Measurements from ENCODE around the gene PHF10.
"Not testable (repeated sequence)": the region's sequence is repeated elsewhere in the genome, so short reads cannot be mapped to it uniquely, and the experiment has no call there.

PHF10 gene

GRCh38 chr6:169701954-169702839 is 22.1 kb downstream of the PHF10 start, which contains the start of the genes C6orf120 and WDR27:
C6orf120 (plus strand) TSS chr6:169702126; CDS start chr6:169702460, 334 bp downstream.
WDR27 (minus strand) TSS chr6:169702029; CDS start chr6:169689005, 13,024 bp downstream.
- Histone ChIP-seq H3K4me3 (ENCODE audit: low read length in 2 of 2) (peak within 1 kb of the TSS; percentile 86 to 93), H3K27ac (ENCODE audit: low read depth in 2 of 2, low read length in 2 of 2) (peak within 1 kb of the TSS; percentile 96 to 97), H3K9ac (ENCODE audit: low read depth in 1 of 2, low read length in 2 of 2) (peak within 1 kb of the TSS; percentile 88 to 95), H3K36me3 (ENCODE audit: control insufficient read depth in 2 of 2, insufficient read depth in 2 of 2, low read length in 2 of 2) (peaks cover 2 to 7% of the 10 kb centered on the region in 2 donors), H3K9me3 (ENCODE audit: control insufficient read depth in 2 of 2, low read length in 2 of 2) (no peaks in the 10 kb centered on the region), H3K27me3 (ENCODE audit: control insufficient read depth in 2 of 2, insufficient read depth in 2 of 2, low read length in 2 of 2) (no peaks in the 10 kb centered on the region), H3K4me1 (ENCODE audit: control insufficient read depth in 2 of 2, insufficient read depth in 2 of 2, low read length in 2 of 2) (peaks cover 25 to 27% of the 10 kb centered on the region in 2 donors)

DNA sequence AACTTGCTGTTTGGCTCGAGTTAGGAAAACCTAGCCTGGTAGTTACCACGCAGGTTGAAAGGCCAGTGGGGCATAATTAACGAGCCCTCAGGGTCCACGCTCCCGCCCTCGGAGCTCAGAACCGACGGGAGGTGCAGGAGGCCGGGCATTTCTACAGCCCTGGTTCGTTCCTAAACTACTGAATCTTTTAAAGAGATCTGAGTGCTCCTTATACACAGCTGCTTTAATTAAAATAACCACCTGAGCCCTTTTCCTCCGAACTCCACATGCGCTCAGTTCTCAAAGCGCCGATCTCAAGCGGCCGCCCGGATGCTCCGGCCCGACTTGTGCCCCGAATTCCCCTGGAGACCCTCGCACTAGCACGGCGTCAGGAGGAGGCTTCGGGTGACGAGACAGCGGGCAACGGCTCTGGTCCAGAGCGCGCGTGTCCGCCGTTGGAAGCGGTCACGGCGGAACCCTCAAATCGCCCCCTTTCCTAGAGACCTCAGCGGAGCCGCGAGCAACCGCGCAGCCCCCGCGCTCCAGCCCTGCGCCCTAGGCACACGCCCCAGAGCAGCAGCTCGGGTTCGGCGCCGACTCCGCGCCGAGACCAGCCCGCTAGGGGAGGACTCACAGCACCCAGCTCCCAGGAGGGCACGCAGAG is 22.9 kb downstream of the PHF10 start:
- H3K4me1 ChIP-seq (ENCODE audit: control insufficient read depth in 2 of 2, insufficient read depth in 2 of 2, low read length in 2 of 2) = peaks cover 25 to 27% of the 10 kb centered on the region in 2 donors
- H3K27ac ChIP-seq (ENCODE audit: low read depth in 2 of 2, low read length in 2 of 2) = peak overlapping the region; percentile 96 to 97
- no peaks in the 10 kb centered on the region for H3K9me3 ChIP-seq (ENCODE audit: control insufficient read depth in 2 of 2, low read length in 2 of 2)
- no peaks in the 10 kb centered on the region for H3K27me3 ChIP-seq (ENCODE audit: control insufficient read depth in 2 of 2, insufficient read depth in 2 of 2, low read length in 2 of 2)
- peak overlapping the region; percentile 88 to 95 for H3K9ac ChIP-seq (ENCODE audit: low read depth in 1 of 2, low read length in 2 of 2)
- peak overlapping the region; percentile 86 to 93 for H3K4me3 ChIP-seq (ENCODE audit: low read length in 2 of 2)
- peaks cover 2 to 7% of the 10 kb centered on the region in 2 donors for H3K36me3 ChIP-seq (ENCODE audit: control insufficient read depth in 2 of 2, insufficient read depth in 2 of 2, low read length in 2 of 2)

DNA sequence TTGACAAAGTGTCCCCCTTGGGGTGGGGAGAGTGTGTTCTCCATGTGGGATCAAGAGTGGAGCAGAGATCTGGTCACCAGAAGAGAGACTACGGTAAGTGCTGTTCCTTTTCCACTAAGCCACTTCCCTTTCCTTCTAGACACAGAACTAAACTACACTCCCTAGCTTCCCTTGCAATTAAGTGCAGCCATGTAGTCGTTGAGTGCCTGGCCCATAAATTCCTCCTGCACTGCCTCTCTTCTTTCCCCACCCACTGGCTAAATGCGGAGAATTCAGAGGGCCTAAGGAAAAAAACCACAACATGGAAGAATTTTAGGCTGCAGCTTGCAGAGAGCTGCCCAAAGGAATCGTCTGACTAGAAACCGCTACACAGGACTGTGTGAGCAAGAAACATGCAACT is 24.0 kb downstream of the PHF10 start:
- Histone ChIP-seq H3K9me3 (ENCODE audit: control insufficient read depth in 2 of 2, low read length in 2 of 2) (peaks cover 0 to 3% of the 10 kb centered on the region in 2 donors), H3K36me3 (ENCODE audit: control insufficient read depth in 2 of 2, insufficient read depth in 2 of 2, low read length in 2 of 2) (peaks cover 2 to 7% of the 10 kb centered on the region in 2 donors), H3K9ac (ENCODE audit: low read depth in 1 of 2, low read length in 2 of 2) (peak overlapping the region; percentile 11 to 26), H3K4me3 (ENCODE audit: low read length in 2 of 2) (peak overlapping the region; percentile 19 to 93), H3K27me3 (ENCODE audit: control insufficient read depth in 2 of 2, insufficient read depth in 2 of 2, low read length in 2 of 2) (no peaks in the 10 kb centered on the region), H3K27ac (ENCODE audit: low read depth in 2 of 2, low read length in 2 of 2) (peak overlapping the region in 1 of 2 donors; percentile 32), H3K4me1 (ENCODE audit: control insufficient read depth in 2 of 2, insufficient read depth in 2 of 2, low read length in 2 of 2) (peaks cover 25 to 27% of the 10 kb centered on the region in 2 donors)

GRCh38 chr6:169697115-169697514 is 27.2 kb downstream of the PHF10 start:
- not testable (repeated sequence) for H3K9ac ChIP-seq (ENCODE audit: low read depth in 1 of 2, low read length in 2 of 2); H3K4me3 ChIP-seq (ENCODE audit: low read length in 2 of 2); H3K27ac ChIP-seq (ENCODE audit: low read depth in 2 of 2, low read length in 2 of 2); H3K36me3 ChIP-seq (ENCODE audit: control insufficient read depth in 2 of 2, insufficient read depth in 2 of 2, low read length in 2 of 2); H3K9me3 ChIP-seq (ENCODE audit: control insufficient read depth in 2 of 2, low read length in 2 of 2); H3K27me3 ChIP-seq (ENCODE audit: control insufficient read depth in 2 of 2, insufficient read depth in 2 of 2, low read length in 2 of 2)
- peaks cover 9 to 13% of the 10 kb centered on the region in 2 donors for H3K4me1 ChIP-seq (ENCODE audit: control insufficient read depth in 2 of 2, insufficient read depth in 2 of 2, low read length in 2 of 2)

DNA sequence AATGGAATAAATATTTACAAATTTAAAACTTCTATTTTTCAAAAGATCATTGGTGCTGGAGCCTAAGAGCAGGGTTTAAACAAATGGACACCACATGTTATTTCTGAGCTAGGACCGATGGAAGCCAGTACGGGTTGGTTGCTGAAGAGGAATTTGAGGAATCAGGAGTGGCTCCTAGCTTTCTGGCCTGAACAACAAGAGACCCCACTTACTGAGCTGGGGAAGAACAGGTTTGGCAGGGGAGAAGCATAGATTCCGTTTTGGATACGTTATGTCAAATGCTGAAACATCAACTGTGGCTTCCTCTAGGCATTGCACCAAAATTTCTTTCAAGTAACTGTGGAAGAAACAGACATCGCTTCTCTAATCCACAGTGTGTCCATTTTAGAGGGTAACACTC is 29.2 kb downstream of the PHF10 start:
- H3K36me3 ChIP-seq (ENCODE audit: control insufficient read depth in 2 of 2, insufficient read depth in 2 of 2, low read length in 2 of 2) = peaks cover 2 to 3% of the 10 kb centered on the region in 2 donors
- no peak overlapping the region for H3K9ac ChIP-seq (ENCODE audit: low read depth in 1 of 2, low read length in 2 of 2)
- peaks cover 3% of the 10 kb centered on the region in 2 donors for H3K4me1 ChIP-seq (ENCODE audit: control insufficient read depth in 2 of 2, insufficient read depth in 2 of 2, low read length in 2 of 2)
- H3K27ac ChIP-seq (ENCODE audit: low read depth in 2 of 2, low read length in 2 of 2) = no peak overlapping the region
- H3K9me3 ChIP-seq (ENCODE audit: control insufficient read depth in 2 of 2, low read length in 2 of 2) = peaks cover 0 to 3% of the 10 kb centered on the region in 2 donors
- no peaks in the 10 kb centered on the region for H3K27me3 ChIP-seq (ENCODE audit: control insufficient read depth in 2 of 2, insufficient read depth in 2 of 2, low read length in 2 of 2)
- no peak overlapping the region for H3K4me3 ChIP-seq (ENCODE audit: low read length in 2 of 2)

- H3K9ac ChIP-seq (ENCODE audit: low read depth in 1 of 2, low read length in 2 of 2) = no peak overlapping the region
- no peak overlapping the region for H3K4me3 ChIP-seq (ENCODE audit: low read length in 2 of 2)
- H3K27me3 ChIP-seq (ENCODE audit: control insufficient read depth in 2 of 2, insufficient read depth in 2 of 2, low read length in 2 of 2) = no peaks in the 10 kb centered on the region
- peaks cover 4 to 5% of the 10 kb centered on the region in 2 donors for H3K36me3 ChIP-seq (ENCODE audit: control insufficient read depth in 2 of 2, insufficient read depth in 2 of 2, low read length in 2 of 2)
- no peak overlapping the region for H3K27ac ChIP-seq (ENCODE audit: low read depth in 2 of 2, low read length in 2 of 2)
- H3K9me3 ChIP-seq (ENCODE audit: control insufficient read depth in 2 of 2, low read length in 2 of 2) = peaks cover 0 to 3% of the 10 kb centered on the region in 2 donors
- no peaks in the 10 kb centered on the region for H3K4me1 ChIP-seq (ENCODE audit: control insufficient read depth in 2 of 2, insufficient read depth in 2 of 2, low read length in 2 of 2)
Observed at GRCh38 chr6:169692516-169692915, 31.8 kb downstream of the PHF10 start.

GRCh38 chr6:169691260-169691659 is 33.0 kb downstream of the PHF10 start:
- H3K27me3 ChIP-seq (ENCODE audit: control insufficient read depth in 2 of 2, insufficient read depth in 2 of 2, low read length in 2 of 2) = no peaks in the 10 kb centered on the region
- no peak overlapping the region for H3K9ac ChIP-seq (ENCODE audit: low read depth in 1 of 2, low read length in 2 of 2)
- H3K36me3 ChIP-seq (ENCODE audit: control insufficient read depth in 2 of 2, insufficient read depth in 2 of 2, low read length in 2 of 2) = peaks cover 8 to 10% of the 10 kb centered on the region in 2 donors
- H3K4me1 ChIP-seq (ENCODE audit: control insufficient read depth in 2 of 2, insufficient read depth in 2 of 2, low read length in 2 of 2) = no peaks in the 10 kb centered on the region
- H3K9me3 ChIP-seq (ENCODE audit: control insufficient read depth in 2 of 2, low read length in 2 of 2) = peaks cover 0 to 10% of the 10 kb centered on the region in 2 donors
- no peak overlapping the region for H3K4me3 ChIP-seq (ENCODE audit: low read length in 2 of 2)
- H3K27ac ChIP-seq (ENCODE audit: low read depth in 2 of 2, low read length in 2 of 2) = no peak overlapping the region

DNA sequence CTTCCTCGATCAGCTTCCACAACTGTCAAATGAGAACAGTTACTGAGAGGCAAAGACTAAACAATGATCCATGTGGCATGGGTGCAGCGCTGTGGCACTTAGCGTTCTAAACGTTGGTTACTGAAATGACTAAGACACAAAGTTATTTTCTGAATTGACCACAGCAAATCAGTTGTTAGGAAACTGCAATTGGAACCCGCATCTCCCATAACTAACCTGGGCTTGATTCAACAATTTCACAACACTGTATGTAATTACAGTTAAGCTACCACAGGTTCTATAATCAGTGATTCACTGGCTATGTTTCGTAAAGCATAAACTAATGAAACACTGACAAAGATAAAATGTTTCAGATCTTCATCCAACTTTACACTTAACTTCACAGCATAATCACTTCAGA is 35.0 kb downstream of the PHF10 start:
- Histone ChIP-seq H3K9me3 (ENCODE audit: control insufficient read depth in 2 of 2, low read length in 2 of 2) (peaks cover 0 to 7% of the 10 kb centered on the region in 2 donors), H3K27me3 (ENCODE audit: control insufficient read depth in 2 of 2, insufficient read depth in 2 of 2, low read length in 2 of 2) (no peaks in the 10 kb centered on the region), H3K9ac (ENCODE audit: low read depth in 1 of 2, low read length in 2 of 2) (no peak overlapping the region), H3K27ac (ENCODE audit: low read depth in 2 of 2, low read length in 2 of 2) (no peak overlapping the region), H3K4me3 (ENCODE audit: low read length in 2 of 2) (no peak overlapping the region), H3K36me3 (ENCODE audit: control insufficient read depth in 2 of 2, insufficient read depth in 2 of 2, low read length in 2 of 2) (peaks cover 8 to 13% of the 10 kb centered on the region in 2 donors), H3K4me1 (ENCODE audit: control insufficient read depth in 2 of 2, insufficient read depth in 2 of 2, low read length in 2 of 2) (no peaks in the 10 kb centered on the region)

DNA sequence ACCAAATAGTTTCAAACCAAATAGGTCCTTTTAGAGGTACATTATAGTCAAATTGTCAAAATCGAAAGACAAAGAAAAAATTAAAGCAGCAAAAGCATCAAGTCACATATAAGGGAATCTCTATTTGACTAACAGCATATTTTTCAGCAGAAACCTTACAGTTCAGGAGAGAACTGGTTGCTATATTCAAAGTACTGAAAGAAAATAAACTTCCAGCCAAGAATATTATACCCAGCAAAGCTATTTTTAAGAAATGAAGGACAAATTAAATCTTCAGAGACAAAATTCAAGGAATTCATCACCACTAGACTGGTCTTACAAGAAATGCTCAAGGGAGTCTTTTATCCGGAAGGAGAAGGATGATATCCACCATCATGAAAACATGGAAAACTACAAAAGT is 38.4 kb downstream of the PHF10 start:
- H3K4me3 ChIP-seq (ENCODE audit: low read length in 2 of 2) = no peak overlapping the region
- H3K9me3 ChIP-seq (ENCODE audit: control insufficient read depth in 2 of 2, low read length in 2 of 2) = peaks cover 0 to 7% of the 10 kb centered on the region in 2 donors
- no peak overlapping the region for H3K9ac ChIP-seq (ENCODE audit: low read depth in 1 of 2, low read length in 2 of 2)
- no peak overlapping the region for H3K27ac ChIP-seq (ENCODE audit: low read depth in 2 of 2, low read length in 2 of 2)
- H3K36me3 ChIP-seq (ENCODE audit: control insufficient read depth in 2 of 2, insufficient read depth in 2 of 2, low read length in 2 of 2) = peaks cover 8 to 26% of the 10 kb centered on the region in 2 donors
- H3K27me3 ChIP-seq (ENCODE audit: control insufficient read depth in 2 of 2, insufficient read depth in 2 of 2, low read length in 2 of 2) = no peaks in the 10 kb centered on the region
- no peaks in the 10 kb centered on the region for H3K4me1 ChIP-seq (ENCODE audit: control insufficient read depth in 2 of 2, insufficient read depth in 2 of 2, low read length in 2 of 2)

GRCh38 chr6:169684056-169684455 is 40.2 kb downstream of the PHF10 start:
- Histone ChIP-seq H3K9me3 (ENCODE audit: control insufficient read depth in 2 of 2, low read length in 2 of 2) (peaks cover 0 to 7% of the 10 kb centered on the region in 2 donors), H3K9ac (ENCODE audit: low read depth in 1 of 2, low read length in 2 of 2) (no peak overlapping the region), H3K27ac (ENCODE audit: low read depth in 2 of 2, low read length in 2 of 2) (no peak overlapping the region), H3K27me3 (ENCODE audit: control insufficient read depth in 2 of 2, insufficient read depth in 2 of 2, low read length in 2 of 2) (no peaks in the 10 kb centered on the region), H3K36me3 (ENCODE audit: control insufficient read depth in 2 of 2, insufficient read depth in 2 of 2, low read length in 2 of 2) (peaks cover 8 to 29% of the 10 kb centered on the region in 2 donors), H3K4me3 (ENCODE audit: low read length in 2 of 2) (no peak overlapping the region), H3K4me1 (ENCODE audit: control insufficient read depth in 2 of 2, insufficient read depth in 2 of 2, low read length in 2 of 2) (no peaks in the 10 kb centered on the region)
